A673 (cell line): ENCODE data around the gene ADAM19. TPM values are rescaled to one million over a fixed set of nuclear protein-coding genes. Genes with fewer than 3 reads are reported as not detected.

Source experiments
- BruUV-seq: library from RNA; stranded (reverse); fragments of 400-500 nt; replicated peaks from 2 replicates; lab custom pipeline; 2021; lab: Mats Ljungman, UMichigan
- CTCF ChIA-PET: fragments of 300-600 bp; sonication (Branson Sonifier 250); formaldehyde crosslinking; loops from one replicate; lab custom pipeline; 2022; ENCODE audit warnings: antibody characterized with exemption; lab: Charles Lee
- POLR2A ChIA-PET: fragments of 300-600 bp; sonication (Branson Sonifier 250); formaldehyde crosslinking; loops from one replicate; lab custom pipeline; 2022; ENCODE audit warnings: antibody characterized with exemption; ENCODE audit not compliant: low non-redundant PET; lab: Charles Lee
- DNase-seq: peaks from one replicate; pipeline ENCODE4 v3.0.0-alpha.2; 2015; ENCODE audit warnings: low spot score
- H3K27ac ChIP-seq: fragments of 200-600 bp; sonication (generic); 2 replicates; pipeline ENCODE4 v1.5.1; 2016; ENCODE audit warnings: mixed run types, low read depth, mild to moderate bottlenecking, mixed read lengths, antibody characterized with exemption, low read length; ENCODE audit not compliant: poor library complexity, severe bottlenecking
- H3K27me3 ChIP-seq: fragments of 200-600 bp; sonication (generic); replicated peaks from 2 replicates; pipeline ENCODE4 v1.6.1; 2017; ENCODE audit warnings: mixed run types, low read depth, mild to moderate bottlenecking, mixed read lengths, antibody characterized with exemption, low read length; ENCODE audit not compliant: insufficient read depth, poor library complexity
- H3K36me3 ChIP-seq: fragments of 200-600 bp; sonication (generic); 2 replicates; pipeline ENCODE4 v1.6.1; 2016; ENCODE audit warnings: mixed run types, mild to moderate bottlenecking, mixed read lengths, antibody characterized with exemption, low read length; ENCODE audit not compliant: insufficient read depth, poor library complexity, severe bottlenecking
- H3K4me1 ChIP-seq: fragments of 200-600 bp; sonication (generic); 2 replicates; pipeline ENCODE4 v1.6.1; 2017; ENCODE audit warnings: mixed run types, mild to moderate bottlenecking, mixed read lengths, antibody characterized with exemption, low read length; ENCODE audit not compliant: insufficient read depth, poor library complexity, severe bottlenecking
- H3K4me3 ChIP-seq: fragments of 200-600 bp; sonication (generic); 2 replicates; pipeline ENCODE4 v1.5.1; 2016; ENCODE audit warnings: low read depth, mixed run types, mild to moderate bottlenecking, mixed read lengths, low read length; ENCODE audit not compliant: poor library complexity, severe bottlenecking
- H3K9me3 ChIP-seq: fragments of 200-600 bp; sonication (generic); 2 replicates; pipeline ENCODE4 v1.6.1; 2016; ENCODE audit warnings: mixed run types, low read depth, mild to moderate bottlenecking, mixed read lengths, antibody characterized with exemption, low read length; ENCODE audit not compliant: poor library complexity, severe bottlenecking
- CTCF ChIP-seq: fragments of 300-800, 200-600 bp; sonication (generic); conservative IDR thresholded peaks from 2 replicates; pipeline ENCODE4 v1.5.1; 2017; ENCODE audit warnings: low read depth, mild to moderate bottlenecking, antibody characterized with exemption, low read length, moderate library complexity, mixed read lengths
- EZH2 ChIP-seq: fragments of 200-600 bp; sonication (generic); IDR thresholded peaks from 2 replicates; pipeline ENCODE4 v1.6.1; 2017; ENCODE audit warnings: borderline replicate concordance, low read depth, mild to moderate bottlenecking, mixed read lengths, antibody characterized with exemption, low read length; ENCODE audit not compliant: poor library complexity, severe bottlenecking
- intact Hi-C: fragments of 100-400 bp; cut with micrococcal nuclease; formaldehyde crosslinking; loops from one replicate; pipeline ENCODE4 v1.10.0; 2022; ENCODE audit not compliant: unreplicated experiment
- total RNA-seq: library from RNA; stranded (reverse); gene quantifications from 2 replicates; pipeline ENCODE4 v1.2.3, GENCODE V29; 2021

ADAM19 gene
- total RNA-seq, 1 experiment from 2014 or later: 1.7 TPM

GRCh38 chr5:157618191-157618765 is 42.7 kb upstream of the ADAM19 start:
- no peak for TF ChIP-seq EZH2
- TF ChIP-seq CTCF: no peak
- CTCF ChIA-PET: no interaction called here
- POLR2A ChIA-PET: no interaction called here

DNA sequence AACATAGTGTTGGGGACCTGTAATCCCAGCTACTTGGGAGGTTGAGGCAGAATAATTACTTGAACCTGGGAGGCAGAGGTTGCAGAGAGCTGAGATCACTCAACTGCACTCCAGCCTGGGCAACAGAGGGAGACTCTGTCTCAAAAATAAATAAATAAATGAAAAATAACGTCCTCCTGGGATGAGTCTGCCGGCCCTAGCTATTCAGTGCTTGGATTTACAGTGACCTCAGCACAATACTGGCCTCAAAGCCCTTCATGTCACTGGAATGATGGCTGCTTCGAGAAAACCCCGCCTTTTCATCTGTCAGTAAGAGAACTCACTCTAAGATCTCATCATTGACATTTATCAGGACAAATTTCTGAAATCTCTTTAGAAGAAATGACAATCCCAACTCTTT is 41.2 kb upstream of the ADAM19 start:
- ChIA-PET CTCF (no interaction called here), POLR2A (no interaction called here)
- TF ChIP-seq EZH2 (no peak), CTCF (no peak)
- intact Hi-C loops: no loop called here
- Histone ChIP-seq H3K27me3 (no peaks in the 10 kb centered on the region), H3K4me3 (no peak overlapping the region), H3K27ac (no peak overlapping the region), H3K9me3 (no peaks in the 10 kb centered on the region), H3K36me3 (no peaks in the 10 kb centered on the region), H3K4me1 (no peaks in the 10 kb centered on the region)
- no TSS peak for BruUV-seq
- DNase-seq: no peak

More at GRCh38 chr5:157618191-157618765, 42.7 kb upstream of the ADAM19 start:
- intact Hi-C loops: no loop called here
- no TSS peak for BruUV-seq
- no peak overlapping the region for H3K4me3 ChIP-seq
- DNase-seq: no peak
- no peak overlapping the region for H3K27ac ChIP-seq
- H3K9me3 ChIP-seq: no peaks in the 10 kb centered on the region
- H3K27me3 ChIP-seq: no peaks in the 10 kb centered on the region
- no peaks in the 10 kb centered on the region for H3K36me3 ChIP-seq
- H3K4me1 ChIP-seq: no peaks in the 10 kb centered on the region

GRCh38 chr5:157613385-157614245 is 38.0 kb upstream of the ADAM19 start:
- Histone ChIP-seq H3K4me1 (no peaks in the 10 kb centered on the region), H3K27me3 (no peaks in the 10 kb centered on the region), H3K4me3 (no peak overlapping the region), H3K36me3 (no peaks in the 10 kb centered on the region), H3K9me3 (no peaks in the 10 kb centered on the region), H3K27ac (no peak overlapping the region)
- POLR2A ChIA-PET: no interaction called here
- BruUV-seq: no TSS peak
- CTCF ChIA-PET: no interaction called here
- intact Hi-C loops: no loop called here
- no peak for DNase-seq
- TF ChIP-seq EZH2: no peak
- TF ChIP-seq CTCF: no peak
